HEK293 (cell line): ENCODE results near the gene GRB10.

Source experiments
- CTCF ChIA-PET: fragments of 350-600 bp; formaldehyde crosslinking; extraction: SDS; loops from one replicate; lab custom pipeline; 2021; ENCODE audit warnings: antibody characterized with exemption; lab: Yijun Ruan, JAX
- POLR2A ChIA-PET: fragments of 300-600 bp; formaldehyde crosslinking; extraction: SDS; loops from one replicate; lab custom pipeline; 2020; ENCODE audit warnings: antibody characterized with exemption, inconsistent platforms; lab: Yijun Ruan, JAX
- H3K27ac ChIP-seq: fragments of 200-500 bp; sonication (Bioruptor generic); 2 replicates; pipeline ENCODE4 v1.5.1; 2014; ENCODE audit warnings: low read depth, low read length, control low read depth, inconsistent platforms; ENCODE audit errors: extremely low read depth
- H3K36me3 ChIP-seq, 2 experiments: fragments of 200-500 bp in 1 of 2; sonication (Bioruptor generic) in 1 of 2; 1 replicate in 1 of 2; 2 replicates in 1 of 2; pipeline ENCODE4 v1.5.1; 2014 to 2017; ENCODE audit warnings: inconsistent platforms in 2 of 2, low read length in 2 of 2; ENCODE audit not compliant: control insufficient read depth in 2 of 2, insufficient read depth in 1 of 2
- H3K4me1 ChIP-seq: fragments of 200-500 bp; sonication (Bioruptor generic); 2 replicates; pipeline ENCODE4 v1.5.1; 2014; ENCODE audit warnings: mild to moderate bottlenecking, low read length, inconsistent platforms; ENCODE audit not compliant: control insufficient read depth, insufficient read depth
- H3K4me3 ChIP-seq: 2 replicates; pipeline ENCODE4 v1.5.1; 2011; ENCODE audit warnings: low read depth, mild to moderate bottlenecking, control low read depth, low read length, moderate library complexity
- H3K9me3 ChIP-seq: fragments of 200-500 bp; sonication (Bioruptor generic); 2 replicates; pipeline ENCODE4 v1.5.1; 2014; ENCODE audit warnings: low read depth, low read length, inconsistent platforms; ENCODE audit not compliant: control insufficient read depth, insufficient read depth
- KLF10 ChIP-seq: fragments of 450-650 bp; IDR thresholded peaks from 2 replicates; pipeline ENCODE4 v1.5.1; 2018; ENCODE audit warnings: missing biosample characterization, mild to moderate bottlenecking, missing genetic modification characterization
- MZF1 ChIP-seq: fragments of 450-650 bp; formaldehyde crosslinking; IDR thresholded peaks from 2 replicates; pipeline ENCODE4 v1.5.1; 2017; ENCODE audit warnings: missing biosample characterization, missing genetic modification characterization, borderline replicate concordance
- SP3 ChIP-seq: fragments of 450-650 bp; formaldehyde crosslinking; IDR thresholded peaks from 2 replicates; pipeline ENCODE4 v1.5.1; 2016; ENCODE audit warnings: missing biosample characterization, missing genetic modification characterization
- ZBTB20 ChIP-seq: fragments of 450-650 bp; formaldehyde crosslinking; IDR thresholded peaks from 2 replicates; pipeline ENCODE4 v1.5.1; 2016; ENCODE audit warnings: missing biosample characterization, missing genetic modification characterization
- ZNF138 ChIP-seq: fragments of 450-650 bp; formaldehyde crosslinking; IDR thresholded peaks from 2 replicates; pipeline ENCODE4 v1.5.1; 2016; ENCODE audit warnings: missing biosample characterization, missing genetic modification characterization, borderline replicate concordance
- ZNF184 ChIP-seq: fragments of 450-650 bp; IDR thresholded peaks from 2 replicates; pipeline ENCODE4 v1.5.1; 2018; ENCODE audit warnings: missing biosample characterization, mild to moderate bottlenecking, missing genetic modification characterization
- ZNF274 ChIP-seq, 2 experiments: fragments of 200-500 bp in 1 of 2; fragments of 450-650 bp in 1 of 2; sonication (Bioruptor generic) in 1 of 2; formaldehyde crosslinking in 1 of 2; IDR thresholded peaks; 2 replicates each; pipeline versions ENCODE4 v1.5.1 to v1.6.1; 2014 to 2016; ENCODE audit warnings: borderline replicate concordance in 1 of 2, inconsistent platforms in 1 of 2, low read length in 1 of 2, missing biosample characterization in 1 of 2, missing genetic modification characterization in 1 of 2
- ZNF341 ChIP-seq: fragments of 450-650 bp; formaldehyde crosslinking; IDR thresholded peaks from 2 replicates; pipeline ENCODE4; 2016; ENCODE audit warnings: low read depth, missing biosample characterization, missing genetic modification characterization
- ZNF354C ChIP-seq: fragments of 450-650 bp; formaldehyde crosslinking; IDR thresholded peaks from 2 replicates; pipeline ENCODE4 v1.5.1; 2016; ENCODE audit warnings: missing biosample characterization, missing genetic modification characterization, low read depth, borderline replicate concordance
- ZNF394 ChIP-seq: fragments of 450-650 bp; formaldehyde crosslinking; IDR thresholded peaks from 2 replicates; pipeline ENCODE4 v1.5.1; 2016; ENCODE audit warnings: missing biosample characterization, missing genetic modification characterization, mild to moderate bottlenecking, moderate library complexity, borderline replicate concordance
- ZNF404 ChIP-seq: fragments of 450-650 bp; formaldehyde crosslinking; IDR thresholded peaks from 2 replicates; pipeline ENCODE4 v1.5.1; 2017; ENCODE audit warnings: missing biosample characterization, missing genetic modification characterization
- ZNF560 ChIP-seq: fragments of 450-650 bp; formaldehyde crosslinking; IDR thresholded peaks from 2 replicates; pipeline ENCODE4 v1.5.1; 2017; ENCODE audit warnings: missing biosample characterization, missing genetic modification characterization, borderline replicate concordance
- ZNF561 ChIP-seq: fragments of 450-650 bp; IDR thresholded peaks from 2 replicates; pipeline ENCODE4 v1.5.1; 2018; ENCODE audit warnings: missing biosample characterization, missing genetic modification characterization, borderline replicate concordance
- ZNF624 ChIP-seq: fragments of 450-650 bp; formaldehyde crosslinking; IDR thresholded peaks from 2 replicates; pipeline ENCODE4 v1.5.1; 2017; ENCODE audit warnings: missing biosample characterization, missing genetic modification characterization
- ZSCAN16 ChIP-seq: fragments of 450-650 bp; formaldehyde crosslinking; IDR thresholded peaks from 2 replicates; pipeline ENCODE4 v1.5.1; 2016; ENCODE audit warnings: missing biosample characterization, missing genetic modification characterization
- TF ChIP-seq, protein P1 (sequence below): fragments of 450-650 bp; formaldehyde crosslinking; IDR thresholded peaks from 2 replicates; pipeline ENCODE4 v1.5.1; 2017; ENCODE audit warnings: missing biosample characterization, missing genetic modification characterization
- TF ChIP-seq, protein P2 (sequence below): fragments of 450-650 bp; formaldehyde crosslinking; IDR thresholded peaks from 2 replicates; pipeline ENCODE4 v1.5.1; 2016; ENCODE audit warnings: missing biosample characterization, missing genetic modification characterization
- TF ChIP-seq, protein P3 (sequence below): fragments of 450-650 bp; formaldehyde crosslinking; IDR thresholded peaks from 2 replicates; pipeline ENCODE4 v1.5.1; 2016; ENCODE audit warnings: missing biosample characterization, missing genetic modification characterization
- TF ChIP-seq, protein P4 (sequence below): fragments of 450-650 bp; formaldehyde crosslinking; IDR thresholded peaks from 2 replicates; pipeline ENCODE4 v1.5.1; 2016; ENCODE audit warnings: missing biosample characterization, missing genetic modification characterization
- TF ChIP-seq, protein P5 (sequence below): fragments of 450-650 bp; formaldehyde crosslinking; conservative IDR thresholded peaks from 2 replicates; pipeline ENCODE4 v1.5.1; 2016; ENCODE audit warnings: low read depth, missing biosample characterization, missing genetic modification characterization

Gene GRB10

DNA sequence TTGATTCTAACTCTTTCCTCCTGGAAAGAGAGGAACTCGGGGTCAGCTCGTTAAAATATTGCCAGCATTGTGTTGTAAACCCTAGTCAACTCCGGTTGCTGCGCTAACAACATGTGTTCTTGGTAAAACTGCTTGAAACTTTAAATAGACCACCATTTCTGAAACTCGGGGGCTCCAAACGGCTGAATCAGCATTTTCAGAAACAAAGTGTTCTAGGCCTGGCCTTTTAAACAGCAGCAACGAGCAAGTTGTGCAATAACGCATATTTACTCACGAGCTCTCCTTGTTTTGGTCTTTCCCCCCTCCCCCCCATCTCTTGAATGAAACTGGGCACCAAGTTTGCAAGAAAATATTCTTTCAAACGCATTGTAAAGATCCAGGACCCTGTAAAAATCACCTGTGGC, 9.2 kb upstream of the GRB10 start (continued):
- TF ChIP-seq ZNF354C (tag by site-specific recombination) (no peak), ZNF624 (no peak), ZSCAN16 (tag by site-specific recombination) (no peak), ZNF341 (tag by site-specific recombination) (no peak), ZNF394 (no peak), ZNF274 (IDR thresholded peaks at IDR 0.05; ENCODE audit: low read length) (no peak), ZNF274 (tag by site-specific recombination; IDR thresholded peaks at IDR 0.05; ENCODE audit: borderline replicate concordance) (no peak), SP3 (tag by site-specific recombination) (no peak)
- TF ChIP-seq, protein P1, sequence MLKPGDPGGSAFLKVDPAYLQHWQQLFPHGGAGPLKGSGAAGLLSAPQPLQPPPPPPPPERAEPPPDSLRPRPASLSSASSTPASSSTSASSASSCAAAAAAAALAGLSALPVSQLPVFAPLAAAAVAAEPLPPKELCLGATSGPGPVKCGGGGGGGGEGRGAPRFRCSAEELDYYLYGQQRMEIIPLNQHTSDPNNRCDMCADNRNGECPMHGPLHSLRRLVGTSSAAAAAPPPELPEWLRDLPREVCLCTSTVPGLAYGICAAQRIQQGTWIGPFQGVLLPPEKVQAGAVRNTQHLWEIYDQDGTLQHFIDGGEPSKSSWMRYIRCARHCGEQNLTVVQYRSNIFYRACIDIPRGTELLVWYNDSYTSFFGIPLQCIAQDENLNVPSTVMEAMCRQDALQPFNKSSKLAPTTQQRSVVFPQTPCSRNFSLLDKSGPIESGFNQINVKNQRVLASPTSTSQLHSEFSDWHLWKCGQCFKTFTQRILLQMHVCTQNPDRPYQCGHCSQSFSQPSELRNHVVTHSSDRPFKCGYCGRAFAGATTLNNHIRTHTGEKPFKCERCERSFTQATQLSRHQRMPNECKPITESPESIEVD (tag by site-specific recombination) = no peak
- TF ChIP-seq, protein P2, sequence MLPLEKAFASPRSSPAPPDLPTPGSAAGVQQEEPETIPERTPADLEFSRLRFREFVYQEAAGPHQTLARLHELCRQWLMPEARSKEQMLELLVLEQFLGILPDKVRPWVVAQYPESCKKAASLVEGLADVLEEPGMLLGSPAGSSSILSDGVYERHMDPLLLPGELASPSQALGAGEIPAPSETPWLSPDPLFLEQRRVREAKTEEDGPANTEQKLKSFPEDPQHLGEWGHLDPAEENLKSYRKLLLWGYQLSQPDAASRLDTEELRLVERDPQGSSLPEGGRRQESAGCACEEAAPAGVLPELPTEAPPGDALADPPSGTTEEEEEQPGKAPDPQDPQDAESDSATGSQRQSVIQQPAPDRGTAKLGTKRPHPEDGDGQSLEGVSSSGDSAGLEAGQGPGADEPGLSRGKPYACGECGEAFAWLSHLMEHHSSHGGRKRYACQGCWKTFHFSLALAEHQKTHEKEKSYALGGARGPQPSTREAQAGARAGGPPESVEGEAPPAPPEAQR = no peak
- TF ChIP-seq, protein P3, sequence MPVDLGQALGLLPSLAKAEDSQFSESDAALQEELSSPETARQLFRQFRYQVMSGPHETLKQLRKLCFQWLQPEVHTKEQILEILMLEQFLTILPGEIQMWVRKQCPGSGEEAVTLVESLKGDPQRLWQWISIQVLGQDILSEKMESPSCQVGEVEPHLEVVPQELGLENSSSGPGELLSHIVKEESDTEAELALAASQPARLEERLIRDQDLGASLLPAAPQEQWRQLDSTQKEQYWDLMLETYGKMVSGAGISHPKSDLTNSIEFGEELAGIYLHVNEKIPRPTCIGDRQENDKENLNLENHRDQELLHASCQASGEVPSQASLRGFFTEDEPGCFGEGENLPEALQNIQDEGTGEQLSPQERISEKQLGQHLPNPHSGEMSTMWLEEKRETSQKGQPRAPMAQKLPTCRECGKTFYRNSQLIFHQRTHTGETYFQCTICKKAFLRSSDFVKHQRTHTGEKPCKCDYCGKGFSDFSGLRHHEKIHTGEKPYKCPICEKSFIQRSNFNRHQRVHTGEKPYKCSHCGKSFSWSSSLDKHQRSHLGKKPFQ = no peak
- TF ChIP-seq, protein P4, sequence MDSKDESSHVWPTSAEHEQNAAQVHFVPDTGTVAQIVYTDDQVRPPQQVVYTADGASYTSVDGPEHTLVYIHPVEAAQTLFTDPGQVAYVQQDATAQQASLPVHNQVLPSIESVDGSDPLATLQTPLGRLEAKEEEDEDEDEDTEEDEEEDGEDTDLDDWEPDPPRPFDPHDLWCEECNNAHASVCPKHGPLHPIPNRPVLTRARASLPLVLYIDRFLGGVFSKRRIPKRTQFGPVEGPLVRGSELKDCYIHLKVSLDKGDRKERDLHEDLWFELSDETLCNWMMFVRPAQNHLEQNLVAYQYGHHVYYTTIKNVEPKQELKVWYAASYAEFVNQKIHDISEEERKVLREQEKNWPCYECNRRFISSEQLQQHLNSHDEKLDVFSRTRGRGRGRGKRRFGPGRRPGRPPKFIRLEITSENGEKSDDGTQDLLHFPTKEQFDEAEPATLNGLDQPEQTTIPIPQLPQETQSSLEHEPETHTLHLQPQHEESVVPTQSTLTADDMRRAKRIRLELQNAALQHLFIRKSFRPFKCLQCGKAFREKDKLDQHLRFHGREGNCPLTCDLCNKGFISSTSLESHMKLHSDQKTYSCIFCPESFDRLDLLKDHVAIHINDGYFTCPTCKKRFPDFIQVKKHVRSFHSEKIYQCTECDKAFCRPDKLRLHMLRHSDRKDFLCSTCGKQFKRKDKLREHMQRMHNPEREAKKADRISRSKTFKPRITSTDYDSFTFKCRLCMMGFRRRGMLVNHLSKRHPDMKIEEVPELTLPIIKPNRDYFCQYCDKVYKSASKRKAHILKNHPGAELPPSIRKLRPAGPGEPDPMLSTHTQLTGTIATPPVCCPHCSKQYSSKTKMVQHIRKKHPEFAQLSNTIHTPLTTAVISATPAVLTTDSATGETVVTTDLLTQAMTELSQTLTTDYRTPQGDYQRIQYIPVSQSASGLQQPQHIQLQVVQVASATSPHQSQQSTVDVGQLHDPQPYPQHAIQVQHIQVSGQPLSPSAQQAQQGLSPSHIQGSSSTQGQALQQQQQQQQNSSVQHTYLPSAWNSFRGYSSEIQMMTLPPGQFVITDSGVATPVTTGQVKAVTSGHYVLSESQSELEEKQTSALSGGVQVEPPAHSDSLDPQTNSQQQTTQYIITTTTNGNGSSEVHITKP (tag by site-specific recombination) = 0 out of 2 replicates have a peak, but pooled peaks have one; percentile 21

DNA sequence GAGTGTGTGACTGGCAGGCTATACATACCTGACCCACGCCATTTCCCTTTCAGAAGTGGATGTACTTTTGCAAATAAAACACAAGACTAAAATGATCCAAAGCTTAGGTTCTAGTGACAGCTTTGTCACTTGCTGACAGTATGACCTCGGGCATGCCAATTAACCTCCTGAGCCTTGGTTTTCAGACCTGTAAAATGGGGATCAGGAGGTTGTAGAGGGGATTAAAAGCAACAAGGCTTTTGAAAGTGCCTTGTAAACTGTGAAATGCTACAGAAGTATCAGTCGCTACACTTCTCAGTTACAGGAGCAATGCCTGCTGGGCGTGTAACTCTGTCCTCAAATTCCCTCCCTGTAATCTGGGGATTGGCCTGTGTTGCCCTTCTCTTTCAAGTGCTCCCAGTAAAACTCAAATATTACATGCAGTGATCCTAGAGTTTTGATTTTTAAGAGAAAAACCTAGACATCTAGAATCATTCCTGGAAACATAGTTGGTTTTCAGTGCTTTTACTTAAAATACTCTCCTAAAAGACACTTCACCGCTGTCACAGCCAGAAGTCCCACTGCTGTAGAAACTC, 8.8 kb upstream of the GRB10 start:
- H3K9me3 ChIP-seq = no peaks in the 10 kb centered on the region
- H3K4me3 ChIP-seq = peak overlapping the region; percentile 69
- ChIA-PET CTCF (interaction anchor here (1.1 kb wide), 1 partner anchor 38 kb away, joined by 3 read pairs; no protein-coding TSS in a partner anchor), POLR2A (no interaction called here)
- H3K4me1 ChIP-seq = 0 out of 2 replicates have a peak, but pooled peaks cover 4% of the 10 kb centered on the region
- no peaks in the 10 kb centered on the region for H3K36me3 ChIP-seq
- H3K27ac ChIP-seq = peak overlapping the region; percentile 96
- no peak for TF ChIP-seq KLF10 (tag by site-specific recombination)
- no peak for TF ChIP-seq ZNF561
- TF ChIP-seq, protein P1 (tag by site-specific recombination) = peak; percentile 76
- TF ChIP-seq, protein P5, sequence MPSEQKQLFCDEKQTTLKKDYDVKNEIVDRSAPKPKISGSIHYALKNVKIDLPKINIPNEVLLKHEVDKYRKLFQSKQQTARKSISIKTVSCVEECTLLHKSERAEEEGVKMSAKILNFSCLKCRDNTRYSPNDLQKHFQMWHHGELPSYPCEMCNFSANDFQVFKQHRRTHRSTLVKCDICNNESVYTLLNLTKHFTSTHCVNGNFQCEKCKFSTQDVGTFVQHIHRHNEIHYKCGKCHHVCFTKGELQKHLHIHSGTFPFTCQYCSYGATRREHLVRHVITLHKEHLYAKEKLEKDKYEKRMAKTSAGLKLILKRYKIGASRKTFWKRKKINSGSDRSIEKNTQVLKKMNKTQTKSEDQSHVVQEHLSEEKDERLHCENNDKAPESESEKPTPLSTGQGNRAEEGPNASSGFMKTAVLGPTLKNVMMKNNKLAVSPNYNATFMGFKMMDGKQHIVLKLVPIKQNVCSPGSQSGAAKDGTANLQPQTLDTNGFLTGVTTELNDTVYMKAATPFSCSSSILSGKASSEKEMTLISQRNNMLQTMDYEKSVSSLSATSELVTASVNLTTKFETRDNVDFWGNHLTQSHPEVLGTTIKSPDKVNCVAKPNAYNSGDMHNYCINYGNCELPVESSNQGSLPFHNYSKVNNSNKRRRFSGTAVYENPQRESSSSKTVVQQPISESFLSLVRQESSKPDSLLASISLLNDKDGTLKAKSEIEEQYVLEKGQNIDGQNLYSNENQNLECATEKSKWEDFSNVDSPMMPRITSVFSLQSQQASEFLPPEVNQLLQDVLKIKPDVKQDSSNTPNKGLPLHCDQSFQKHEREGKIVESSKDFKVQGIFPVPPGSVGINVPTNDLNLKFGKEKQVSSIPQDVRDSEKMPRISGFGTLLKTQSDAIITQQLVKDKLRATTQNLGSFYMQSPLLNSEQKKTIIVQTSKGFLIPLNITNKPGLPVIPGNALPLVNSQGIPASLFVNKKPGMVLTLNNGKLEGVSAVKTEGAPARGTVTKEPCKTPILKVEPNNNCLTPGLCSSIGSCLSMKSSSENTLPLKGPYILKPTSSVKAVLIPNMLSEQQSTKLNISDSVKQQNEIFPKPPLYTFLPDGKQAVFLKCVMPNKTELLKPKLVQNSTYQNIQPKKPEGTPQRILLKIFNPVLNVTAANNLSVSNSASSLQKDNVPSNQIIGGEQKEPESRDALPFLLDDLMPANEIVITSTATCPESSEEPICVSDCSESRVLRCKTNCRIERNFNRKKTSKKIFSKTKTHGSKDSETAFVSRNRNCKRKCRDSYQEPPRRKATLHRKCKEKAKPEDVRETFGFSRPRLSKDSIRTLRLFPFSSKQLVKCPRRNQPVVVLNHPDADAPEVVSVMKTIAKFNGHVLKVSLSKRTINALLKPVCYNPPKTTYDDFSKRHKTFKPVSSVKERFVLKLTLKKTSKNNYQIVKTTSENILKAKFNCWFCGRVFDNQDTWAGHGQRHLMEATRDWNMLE (tag by site-specific recombination) = no peak
- no peak for TF ChIP-seq ZNF184 (tag by site-specific recombination)
- TF ChIP-seq MZF1 (tag by site-specific recombination) = peak; percentile 90; the same call in 1 of the 2 replicates
- TF ChIP-seq SP3 (tag by site-specific recombination) = no peak
- no peak for TF ChIP-seq ZNF138 (tag by site-specific recombination)
- TF ChIP-seq ZNF404 = no peak
- no peak for TF ChIP-seq ZNF560 (tag by site-specific recombination)
- no peak for TF ChIP-seq ZBTB20 (tag by site-specific recombination)
- TF ChIP-seq, all 188 proteins: peak for 2
